Activated T-cell treated with anti-CD3 and anti-CD28 coated beads, Interleukin-2, amount 50 U/mL, for 72 hours (primary cell): ENCODE results near the gene NEK11. TPM values are rescaled to one million over a fixed set of nuclear protein-coding genes. Genes with fewer than 3 reads are reported as not detected.

Source experiments
- ATAC-seq, 2 donors: fragments of 150-1000 bp; cut with Tn5 transposase; replicated peaks in 1 of 2; 2 replicates each; pipeline ENCODE4 v1.10.0; 2021; ENCODE audit warnings: moderate library complexity in 2 of 2, mild to moderate bottlenecking in 1 of 2
- DNase-seq, 2 donors: peaks; one replicate each; pipeline ENCODE4 v3.0.0; 2021 to 2022; ENCODE audit warnings: mixed read lengths in 1 of 2
- H3K27ac Mint-ChIP-seq: one replicate; pipeline ENCODE4 v1.8.0; 2022; ENCODE audit warnings: mild to moderate bottlenecking, moderate library complexity, mixed read lengths
- H3K27me3 Mint-ChIP-seq: one replicate; pipeline ENCODE4 v1.8.0; 2022; ENCODE audit warnings: low read depth, mixed read lengths
- H3K36me3 Mint-ChIP-seq, 2 donors: one replicate each; pipeline ENCODE4 v1.8.0; 2022; ENCODE audit warnings: mixed read lengths in 2 of 2, mild to moderate bottlenecking in 1 of 2; ENCODE audit not compliant: insufficient read depth in 2 of 2
- H3K4me1 Mint-ChIP-seq: one replicate; pipeline ENCODE4 v1.8.0; 2022; ENCODE audit warnings: low read depth, mixed read lengths
- H3K4me3 Mint-ChIP-seq, 2 donors: one replicate each; pipeline ENCODE4 v1.8.0; 2022; ENCODE audit warnings: mild to moderate bottlenecking in 2 of 2, mixed read lengths in 2 of 2, moderate library complexity in 2 of 2
- H3K9me3 Mint-ChIP-seq, 2 donors: one replicate each; pipeline ENCODE4 v1.8.0; 2022; ENCODE audit warnings: mixed read lengths in 2 of 2
- total RNA-seq, 2 donors: library from RNA; stranded (reverse); gene quantifications; one replicate each; pipeline ENCODE4 v1.2.3, GENCODE V29; 2022

Gene NEK11
- total RNA-seq, 2 donors from 2014 or later: 2.7 to 3.1 TPM

DNA sequence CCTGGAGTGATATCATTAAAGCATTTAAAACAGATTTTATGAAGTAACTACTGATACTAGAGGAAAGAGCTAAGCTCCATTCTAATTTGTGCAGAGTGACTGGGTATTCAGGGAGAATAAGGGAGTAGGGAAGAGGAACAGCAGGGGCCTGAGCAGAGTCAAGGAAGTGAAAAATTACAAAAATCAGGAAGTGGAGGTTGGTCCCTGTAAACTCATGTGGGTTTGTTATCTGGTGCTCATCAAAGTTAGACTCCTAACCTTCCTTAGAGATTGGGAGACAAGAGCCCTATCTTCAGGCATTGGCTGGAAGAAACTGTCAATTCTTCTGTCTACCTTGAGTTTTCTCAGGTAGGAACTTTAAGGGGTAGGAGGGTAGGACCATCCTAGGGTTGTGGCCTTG lies 82.5 kb downstream of the NEK11 start:
- ATAC-seq: no peak
- Mint-ChIP-seq H3K9me3 (no peaks in the 10 kb centered on the region), H3K4me1 (no peaks in the 10 kb centered on the region), H3K27ac (no peak overlapping the region), H3K27me3 (no peaks in the 10 kb centered on the region), H3K36me3 (no peaks in the 10 kb centered on the region), H3K4me3 (no peak overlapping the region)
- DNase-seq: no peak

DNA sequence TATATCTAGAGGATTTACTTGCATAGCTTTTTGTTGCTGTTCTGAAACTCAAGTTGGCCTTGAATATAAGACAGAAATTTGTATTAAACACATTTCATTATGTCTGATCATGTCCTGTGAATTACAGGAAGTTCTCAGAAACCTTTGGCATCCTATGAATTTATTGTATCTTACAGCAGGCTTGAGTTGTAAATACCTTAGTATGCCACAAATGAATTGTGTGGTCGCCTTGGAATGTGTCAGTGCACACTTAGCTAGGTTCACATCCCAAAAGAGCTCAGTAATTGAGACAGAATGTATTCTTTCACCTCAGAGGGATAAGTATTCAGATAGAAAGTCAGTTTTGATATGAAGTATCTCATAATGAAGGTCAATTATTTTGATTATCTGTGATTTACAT lies 83.4 kb downstream of the NEK11 start:
- Mint-ChIP-seq H3K4me3 (no peak overlapping the region), H3K36me3 (no peaks in the 10 kb centered on the region), H3K27ac (no peak overlapping the region), H3K27me3 (no peaks in the 10 kb centered on the region), H3K9me3 (no peaks in the 10 kb centered on the region), H3K4me1 (no peaks in the 10 kb centered on the region)
- no peak for ATAC-seq
- no peak for DNase-seq

DNA sequence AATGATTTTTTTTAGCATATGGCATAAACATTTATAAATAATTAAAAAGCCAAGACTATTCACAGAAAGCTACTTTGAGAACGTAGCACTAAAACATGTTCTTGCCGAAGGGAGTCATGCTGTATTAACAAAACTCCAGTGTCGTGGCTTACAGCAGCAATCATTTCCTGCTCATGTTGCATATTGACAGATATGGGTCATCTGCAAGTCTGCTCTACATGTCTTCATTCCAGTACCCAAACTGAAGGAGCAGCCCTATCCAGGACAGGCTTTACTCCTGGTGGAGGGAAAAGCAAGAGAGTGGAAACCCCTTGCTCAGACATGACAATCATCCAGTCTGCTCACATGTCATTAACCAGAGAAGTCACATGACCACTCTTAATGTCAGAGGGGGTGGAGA lies 87.6 kb downstream of the NEK11 start:
- H3K4me3 Mint-ChIP-seq: no peak overlapping the region
- H3K4me1 Mint-ChIP-seq: no peaks in the 10 kb centered on the region
- H3K27ac Mint-ChIP-seq: no peak overlapping the region
- ATAC-seq (no peak), DNase-seq (no peak)
- H3K9me3 Mint-ChIP-seq: peaks cover 7 to 8% of the 10 kb centered on the region in 2 donors
- no peaks in the 10 kb centered on the region for H3K27me3 Mint-ChIP-seq
- H3K36me3 Mint-ChIP-seq: peaks cover 1 to 7% of the 10 kb centered on the region in 2 donors

DNA sequence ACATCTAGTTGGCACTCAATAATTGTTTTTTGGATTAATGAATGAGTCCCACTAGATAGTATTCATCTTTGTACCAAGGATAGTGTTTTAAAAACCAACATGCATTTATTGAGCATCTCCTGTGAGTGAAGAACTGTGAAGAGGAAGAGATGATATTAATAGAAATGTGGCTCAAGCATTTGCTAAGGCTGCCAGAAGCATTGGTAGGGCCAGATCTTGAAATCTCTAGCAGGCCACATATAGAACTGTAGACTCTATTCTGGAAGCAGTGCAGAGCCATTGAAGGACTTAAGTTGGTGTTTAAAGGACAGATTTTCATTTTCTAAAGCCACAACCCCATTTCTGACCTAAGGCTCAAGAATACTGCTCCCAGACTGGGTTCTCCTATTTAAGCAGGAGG lies 99.0 kb downstream of the NEK11 start:
- no peak for DNase-seq
- Mint-ChIP-seq H3K27ac (no peak overlapping the region), H3K4me1 (no peaks in the 10 kb centered on the region), H3K4me3 (no peak overlapping the region), H3K9me3 (peaks cover 11 to 12% of the 10 kb centered on the region in 2 donors), H3K36me3 (peaks cover 5 to 9% of the 10 kb centered on the region in 2 donors), H3K27me3 (no peaks in the 10 kb centered on the region)
- ATAC-seq: no peak

DNA sequence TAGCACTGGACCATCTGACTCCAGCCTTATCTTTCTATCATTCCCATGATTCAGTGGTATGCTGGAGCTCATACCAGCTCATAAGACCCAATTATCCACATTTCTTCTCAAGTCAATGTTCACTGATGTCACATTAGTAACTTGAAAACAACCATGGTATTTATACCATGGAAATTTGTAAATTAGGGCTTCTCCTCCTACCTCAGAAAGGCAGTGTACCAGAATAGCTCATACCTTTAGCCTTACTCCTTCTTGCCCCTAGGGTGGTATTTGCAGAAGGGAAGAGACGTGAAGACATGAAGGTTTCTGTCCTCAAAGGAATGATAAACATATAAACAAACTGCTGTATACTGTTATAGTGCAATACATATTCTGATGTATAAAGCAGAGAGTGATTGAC lies 114.2 kb downstream of the NEK11 start:
- Mint-ChIP-seq H3K27me3 (no peaks in the 10 kb centered on the region), H3K36me3 (peaks cover 0 to 2% of the 10 kb centered on the region in 2 donors), H3K4me3 (no peak overlapping the region), H3K27ac (no peak overlapping the region), H3K4me1 (no peaks in the 10 kb centered on the region), H3K9me3 (peaks cover 2 to 4% of the 10 kb centered on the region in 2 donors)
- DNase-seq (no peak), ATAC-seq (no peak)

DNA sequence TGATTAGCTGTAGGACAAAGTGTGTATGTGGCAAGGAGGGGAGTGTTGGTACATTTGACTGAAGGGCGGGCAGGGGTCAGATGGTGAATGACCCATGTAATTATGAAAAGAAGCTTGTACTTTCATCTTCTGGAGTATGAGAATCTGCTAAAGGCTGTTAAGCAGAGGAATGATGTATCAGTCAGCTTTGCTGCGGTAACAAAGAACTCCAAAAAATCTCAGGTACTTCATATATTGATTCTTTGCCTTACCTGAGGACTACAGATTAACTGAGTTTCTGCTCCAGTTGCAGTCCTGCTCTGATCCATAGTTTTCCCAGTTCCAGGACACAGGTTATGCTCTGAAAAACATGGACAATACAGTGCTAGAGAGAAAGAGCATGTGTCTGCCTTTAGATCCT lies 115.1 kb downstream of the NEK11 start:
- H3K27me3 Mint-ChIP-seq: no peaks in the 10 kb centered on the region
- DNase-seq (no peak), ATAC-seq (no peak)
- H3K36me3 Mint-ChIP-seq: peaks cover 0 to 2% of the 10 kb centered on the region in 2 donors
- no peak overlapping the region for H3K27ac Mint-ChIP-seq
- H3K4me1 Mint-ChIP-seq: no peaks in the 10 kb centered on the region
- H3K4me3 Mint-ChIP-seq: no peak overlapping the region
- H3K9me3 Mint-ChIP-seq: peaks cover 2 to 4% of the 10 kb centered on the region in 2 donors

DNA sequence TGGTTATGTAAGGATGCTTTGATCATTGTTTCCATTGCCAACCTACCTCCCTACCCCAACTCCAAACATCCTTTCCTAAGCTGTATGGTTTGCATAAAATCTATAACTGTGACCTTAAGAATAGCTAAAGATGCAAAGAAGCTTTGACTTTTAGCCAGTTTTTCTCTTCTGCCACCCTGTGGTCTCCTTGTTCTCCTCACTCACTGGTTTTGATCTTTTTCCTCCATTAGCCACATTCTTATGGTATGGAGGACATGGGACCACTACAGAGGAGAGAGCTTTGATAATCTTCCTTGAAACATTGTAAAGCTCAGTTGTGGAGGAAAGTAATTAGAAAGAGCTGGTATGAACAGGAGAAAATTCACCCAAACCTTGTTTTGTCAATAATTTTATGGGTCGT lies 115.9 kb downstream of the NEK11 start:
- Mint-ChIP-seq H3K9me3 (peaks cover 2 to 4% of the 10 kb centered on the region in 2 donors), H3K4me1 (no peaks in the 10 kb centered on the region), H3K4me3 (no peak overlapping the region), H3K27ac (no peak overlapping the region), H3K36me3 (peaks cover 0 to 2% of the 10 kb centered on the region in 2 donors), H3K27me3 (no peaks in the 10 kb centered on the region)
- ATAC-seq (no peak), DNase-seq (no peak)

DNA sequence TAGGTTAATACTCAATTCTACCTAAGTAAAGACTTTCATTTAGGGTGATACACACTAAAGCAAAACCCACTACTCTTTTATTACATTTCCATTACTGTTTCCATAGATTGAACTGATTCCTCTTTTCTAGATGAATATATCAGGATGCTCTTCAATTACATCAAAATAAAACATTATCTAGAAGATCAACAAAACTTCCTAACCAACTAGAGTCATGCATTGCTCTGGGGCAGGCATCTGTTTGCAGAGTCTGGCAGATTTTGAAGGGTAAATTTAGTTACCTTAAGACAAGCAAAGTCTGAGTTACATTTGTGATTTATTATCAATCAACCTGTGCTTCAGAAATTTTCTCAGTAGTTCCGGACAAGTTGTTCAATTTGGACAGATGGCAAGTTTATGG lies 117.1 kb downstream of the NEK11 start:
- H3K4me3 Mint-ChIP-seq: no peak overlapping the region
- H3K9me3 Mint-ChIP-seq: peaks cover 2 to 4% of the 10 kb centered on the region in 2 donors
- H3K27me3 Mint-ChIP-seq: no peaks in the 10 kb centered on the region
- H3K36me3 Mint-ChIP-seq: peaks cover 0 to 2% of the 10 kb centered on the region in 2 donors
- DNase-seq (no peak), ATAC-seq (no peak)
- no peaks in the 10 kb centered on the region for H3K4me1 Mint-ChIP-seq
- no peak overlapping the region for H3K27ac Mint-ChIP-seq

DNA sequence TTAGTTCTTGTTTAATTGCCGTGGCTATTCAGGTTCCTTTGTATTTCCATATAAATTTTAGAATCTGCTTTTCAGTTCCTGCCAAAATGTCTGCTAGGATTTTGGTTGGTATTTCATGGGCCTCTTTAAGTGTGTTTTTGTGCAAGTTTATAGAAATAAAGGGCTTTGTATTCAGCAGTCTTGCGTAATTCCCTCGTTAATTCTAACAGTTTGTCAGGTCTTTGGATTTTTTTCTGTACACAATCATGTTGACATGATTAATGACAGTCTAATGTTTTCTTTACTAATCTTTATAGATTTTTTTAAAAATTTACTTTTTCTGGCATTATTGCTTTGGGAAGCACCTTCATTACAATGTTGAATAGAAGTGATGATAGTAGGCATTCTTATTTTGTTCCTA lies 120.9 kb downstream of the NEK11 start:
- H3K9me3 Mint-ChIP-seq: peaks cover 0 to 5% of the 10 kb centered on the region in 2 donors
- H3K36me3 Mint-ChIP-seq: no peaks in the 10 kb centered on the region
- H3K4me1 Mint-ChIP-seq: no peaks in the 10 kb centered on the region
- DNase-seq (no peak), ATAC-seq (no peak)
- no peak overlapping the region for H3K27ac Mint-ChIP-seq
- H3K27me3 Mint-ChIP-seq: no peaks in the 10 kb centered on the region
- no peak overlapping the region for H3K4me3 Mint-ChIP-seq

DNA sequence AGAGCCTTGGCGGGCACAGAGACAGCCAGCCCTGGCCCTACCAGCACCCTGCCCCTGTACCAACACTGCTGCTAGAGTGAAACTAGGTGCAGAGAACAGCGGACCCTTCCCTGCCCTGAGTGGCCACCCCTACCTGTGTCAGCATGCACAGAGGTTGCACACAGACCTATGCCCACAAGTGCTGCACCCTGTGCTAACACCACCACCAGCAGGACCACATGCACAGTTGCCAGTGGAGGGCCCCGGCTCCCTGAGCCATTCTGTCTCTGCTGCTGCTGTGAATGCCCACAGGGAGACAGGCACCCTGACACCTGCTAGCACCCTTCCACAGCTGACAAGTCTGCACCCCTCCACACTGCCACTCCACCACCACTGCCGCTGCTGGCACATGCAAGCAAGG lies 131.8 kb downstream of the NEK11 start:
- Mint-ChIP-seq H3K9me3 (no peaks in the 10 kb centered on the region), H3K27me3 (no peaks in the 10 kb centered on the region), H3K36me3 (no peaks in the 10 kb centered on the region), H3K4me1 (no peaks in the 10 kb centered on the region), H3K27ac (no peak overlapping the region), H3K4me3 (no peak overlapping the region)
- ATAC-seq: no peak
- no peak for DNase-seq

DNA sequence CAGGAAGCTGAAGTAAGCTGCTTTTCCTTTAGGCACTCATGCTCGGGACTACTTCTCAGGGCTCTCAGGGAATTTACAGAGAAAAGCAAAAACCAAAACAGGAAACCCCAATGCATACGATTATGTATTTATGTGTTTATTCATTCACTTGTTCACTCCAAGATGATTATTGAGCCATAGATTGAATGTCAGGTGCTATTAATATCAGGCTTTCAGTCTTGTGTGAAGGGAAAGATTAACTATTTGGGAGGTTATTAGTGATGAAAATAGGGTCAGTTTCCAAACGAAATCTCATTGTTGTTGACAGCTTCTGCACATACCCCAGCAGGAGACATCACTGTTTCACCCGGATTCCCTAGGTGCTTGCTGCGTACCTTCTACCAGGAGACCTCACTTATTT lies 135.8 kb downstream of the NEK11 start:
- Mint-ChIP-seq H3K27ac (no peak overlapping the region), H3K9me3 (no peaks in the 10 kb centered on the region), H3K4me3 (no peak overlapping the region), H3K27me3 (no peaks in the 10 kb centered on the region), H3K4me1 (no peaks in the 10 kb centered on the region), H3K36me3 (no peaks in the 10 kb centered on the region)
- ATAC-seq (no peak), DNase-seq (no peak)

DNA sequence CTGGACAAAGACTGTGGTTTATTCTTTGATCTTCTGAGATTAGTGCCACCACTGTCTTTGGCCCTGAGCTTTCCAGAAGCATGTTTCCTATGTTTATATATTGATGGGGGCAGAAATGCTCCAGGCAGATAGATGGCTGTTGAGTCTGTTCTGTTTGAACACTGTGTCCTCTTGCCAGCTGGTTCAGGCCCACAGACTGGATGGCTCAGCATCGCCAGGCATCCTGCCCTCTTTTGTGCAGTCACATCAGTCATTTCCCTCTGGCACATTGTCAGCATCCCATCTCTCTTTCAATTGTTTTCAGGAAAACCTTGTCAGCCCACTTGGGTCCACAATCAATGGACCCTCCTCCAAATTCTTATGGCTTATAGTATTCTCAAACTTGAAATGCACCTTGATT lies 141.2 kb downstream of the NEK11 start:
- Mint-ChIP-seq H3K36me3 (no peaks in the 10 kb centered on the region), H3K9me3 (no peaks in the 10 kb centered on the region), H3K27me3 (no peaks in the 10 kb centered on the region), H3K4me3 (no peak overlapping the region), H3K4me1 (no peaks in the 10 kb centered on the region), H3K27ac (no peak overlapping the region)
- DNase-seq (no peak), ATAC-seq (no peak)

DNA sequence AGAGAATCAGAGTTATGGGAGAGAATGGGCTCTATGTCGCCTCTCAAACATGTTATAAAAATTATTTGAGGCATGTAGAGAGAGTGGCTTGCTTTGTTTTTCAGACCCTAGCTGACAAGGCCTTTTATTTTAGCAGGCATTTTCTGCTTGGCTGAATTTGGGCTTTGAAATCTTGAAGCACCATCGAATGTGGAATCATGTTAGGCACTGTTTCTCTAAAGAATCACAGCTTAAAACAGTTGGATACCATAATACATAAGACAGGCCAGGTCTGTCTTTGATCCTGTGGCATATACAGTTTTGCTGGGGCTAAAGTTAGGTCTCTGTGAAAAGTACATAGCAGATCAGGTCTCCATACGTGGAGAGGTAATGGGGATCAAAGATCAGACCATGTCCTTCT lies 142.7 kb downstream of the NEK11 start:
- H3K36me3 Mint-ChIP-seq: no peaks in the 10 kb centered on the region
- ATAC-seq: no peak
- no peaks in the 10 kb centered on the region for H3K4me1 Mint-ChIP-seq
- H3K27me3 Mint-ChIP-seq: no peaks in the 10 kb centered on the region
- H3K9me3 Mint-ChIP-seq: peaks cover 0 to 1% of the 10 kb centered on the region in 2 donors
- no peak overlapping the region for H3K4me3 Mint-ChIP-seq
- no peak overlapping the region for H3K27ac Mint-ChIP-seq
- DNase-seq: no peak

DNA sequence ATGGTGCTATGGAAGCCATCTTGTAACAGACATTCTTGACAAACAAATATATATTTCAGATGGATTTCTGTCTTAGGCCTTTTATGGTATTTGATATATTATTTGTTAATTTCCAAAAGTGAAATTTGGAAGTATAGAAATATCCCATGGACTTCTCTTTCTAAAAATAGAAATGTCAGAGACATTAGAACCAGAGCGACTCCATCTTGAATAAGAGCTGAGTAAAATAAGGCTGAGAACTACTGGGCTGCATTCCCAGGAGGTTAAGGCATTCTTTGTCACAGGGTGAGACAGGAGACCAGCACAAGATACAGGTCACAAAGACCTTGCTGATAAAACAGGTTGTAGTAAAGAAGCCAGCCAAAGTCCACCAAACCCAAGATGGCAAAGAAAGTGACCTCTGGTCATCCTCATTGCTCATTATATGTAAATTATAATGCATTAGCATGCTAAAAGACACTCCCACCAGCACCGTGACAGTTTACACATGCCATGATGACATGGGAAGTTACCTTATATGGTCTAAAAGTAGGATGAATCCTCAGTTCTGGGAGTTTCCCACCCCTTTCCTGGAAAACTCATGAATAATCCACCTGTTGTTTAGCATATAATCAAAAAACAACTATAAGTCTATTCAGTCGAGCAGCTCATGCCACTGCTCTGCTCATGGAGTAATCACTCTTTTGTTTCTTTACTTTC lies 146.0 kb downstream of the NEK11 start:
- Mint-ChIP-seq H3K36me3 (no peaks in the 10 kb centered on the region), H3K27me3 (no peaks in the 10 kb centered on the region), H3K9me3 (peaks cover 0 to 1% of the 10 kb centered on the region in 2 donors), H3K4me1 (peaks cover 5% of the 10 kb centered on the region), H3K27ac (no peak overlapping the region), H3K4me3 (no peak overlapping the region)
- no peak for DNase-seq
- ATAC-seq: no peak
